Astrocyte of the cerebellum (primary cell): ENCODE data around the gene CFAP299.

Experiments used
- DNase-seq: peaks from one replicate; pipeline ENCODE4 v3.0.0-alpha.2; 2011; ENCODE audit warnings: low read depth
- H3K4me3 ChIP-seq: 2 replicates; pipeline ENCODE4 v1.5.1; 2011; ENCODE audit warnings: mild to moderate bottlenecking, low read depth, low read length, moderate library complexity
- CTCF ChIP-seq: IDR thresholded peaks from 2 replicates; pipeline ENCODE4 v1.5.1; 2012; ENCODE audit warnings: low read length, low read depth, moderate library complexity, mild to moderate bottlenecking; ENCODE audit errors: missing control alignments
- in situ Hi-C: cut with HindIII; loops from 2 replicates; pipeline ENCODE4 v1.10.0; 2017; ENCODE audit warnings: low sequenced_read_pairs

The CFAP299 gene

GRCh38 chr4:80322716-80323115 is 12.8 kb upstream of the CFAP299 start:
- peak; percentile 52 for TF ChIP-seq CTCF
- in situ Hi-C loops, result no loop called here
- no peak overlapping the region for H3K4me3 ChIP-seq
- no peak for DNase-seq

GRCh38 chr4:80324171-80324570 is 11.4 kb upstream of the CFAP299 start:
- no peak for DNase-seq
- TF ChIP-seq CTCF, result no peak
- H3K4me3 ChIP-seq, result no peak overlapping the region
- in situ Hi-C loops, result no loop called here

GRCh38 chr4:80331693-80332092 is 3.8 kb upstream of the CFAP299 start:
- in situ Hi-C loops, result loop anchor here (25.0 kb wide), 2 partner anchors 669 to 1369 kb away; no protein-coding TSS in a partner anchor
- H3K4me3 ChIP-seq, result no peak overlapping the region
- DNase-seq, result no peak
- TF ChIP-seq CTCF, result no peak

GRCh38 chr4:80333121-80333520 is 2.4 kb upstream of the CFAP299 start:
- no peak for DNase-seq
- no peak for TF ChIP-seq CTCF
- in situ Hi-C loops, result loop anchor here (25.0 kb wide), 2 partner anchors 671 to 1371 kb away; no protein-coding TSS in a partner anchor
- H3K4me3 ChIP-seq, result no peak overlapping the region

GRCh38 chr4:80334568-80334967 is 962 bp upstream of the CFAP299 start:
- no peak for DNase-seq
- H3K4me3 ChIP-seq, result no peak overlapping the region
- in situ Hi-C loops, result loop anchor here (25.0 kb wide), 2 partner anchors 672 to 1372 kb away; no protein-coding TSS in a partner anchor
- no peak for TF ChIP-seq CTCF

- peak overlapping the region; percentile 83 for H3K4me3 ChIP-seq
- in situ Hi-C loops, result loop anchor here (25.0 kb wide), 2 partner anchors 673 to 1373 kb away; no protein-coding TSS in a partner anchor
- TF ChIP-seq CTCF, result no peak
- DNase-seq, result no peak
These were observed 340 bp upstream of the CFAP299 start for GRCh38 chr4:80335226-80335553.
